Activated CD4-positive, alpha-beta T cell treated with anti-CD3 and anti-CD28 coated beads, Interleukin-2, amount 50 U/mL, for 16 hours (primary cell): Measurements from ENCODE around the gene BPNT1.
"Not testable (repeated sequence)": the region's sequence is repeated elsewhere in the genome, so short reads cannot be mapped to it uniquely, and the experiment has no call there.

ENCODE experiments used
- DNase-seq: peaks from one replicate; pipeline ENCODE4 v3.0.0-alpha.2; 2020

BPNT1 gene, protein sequence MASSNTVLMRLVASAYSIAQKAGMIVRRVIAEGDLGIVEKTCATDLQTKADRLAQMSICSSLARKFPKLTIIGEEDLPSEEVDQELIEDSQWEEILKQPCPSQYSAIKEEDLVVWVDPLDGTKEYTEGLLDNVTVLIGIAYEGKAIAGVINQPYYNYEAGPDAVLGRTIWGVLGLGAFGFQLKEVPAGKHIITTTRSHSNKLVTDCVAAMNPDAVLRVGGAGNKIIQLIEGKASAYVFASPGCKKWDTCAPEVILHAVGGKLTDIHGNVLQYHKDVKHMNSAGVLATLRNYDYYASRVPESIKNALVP

DNA sequence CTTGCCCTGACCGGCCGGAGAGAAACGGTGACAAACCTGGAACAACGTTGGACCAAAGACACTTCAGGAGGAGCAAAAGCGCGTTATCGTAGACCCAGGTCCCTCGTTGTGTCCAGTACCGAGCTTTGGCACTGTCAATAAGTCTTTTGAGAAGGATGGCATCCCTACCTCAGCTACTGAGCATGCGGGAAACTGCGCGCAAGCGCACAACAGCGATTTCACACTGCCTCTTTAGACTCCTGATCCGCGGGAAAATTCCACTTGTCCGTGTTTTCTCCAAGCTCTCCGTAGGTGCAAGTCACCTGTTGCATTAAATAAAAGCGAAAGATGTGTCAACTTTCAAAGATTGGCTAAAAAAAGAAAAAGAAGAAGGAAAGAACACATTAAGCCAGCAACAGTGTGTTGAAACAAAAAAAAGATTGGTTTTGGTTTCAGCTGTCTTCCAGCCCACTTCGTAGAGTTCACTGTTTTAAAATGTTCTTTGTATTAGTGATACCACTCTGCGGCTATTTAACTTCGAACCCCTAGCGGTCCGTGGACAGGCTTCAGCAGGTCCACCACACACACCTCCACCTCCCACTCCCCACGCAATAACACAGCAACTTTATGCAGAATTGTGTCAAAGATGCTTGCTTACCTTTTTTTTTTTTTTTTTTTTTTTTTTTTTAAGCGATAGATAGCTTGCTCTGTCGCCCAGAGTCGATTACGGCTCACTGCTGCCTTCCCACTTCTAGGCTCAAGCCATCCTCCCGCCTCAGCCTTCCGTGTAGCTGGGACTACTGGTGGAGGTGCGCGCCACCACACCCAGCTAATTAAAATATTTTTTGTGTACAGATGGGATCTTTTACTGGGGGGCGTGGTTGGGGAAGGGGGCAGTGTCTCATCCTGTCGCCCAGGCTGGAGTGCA is at the start of gene BPNT1:
TSS of gene BPNT1 (minus strand) at position 139 of the 907 bp plus-strand sequence. CDS start 9,942 bp downstream, outside the sequence.
- peak; percentile 97 for DNase-seq

DNA sequence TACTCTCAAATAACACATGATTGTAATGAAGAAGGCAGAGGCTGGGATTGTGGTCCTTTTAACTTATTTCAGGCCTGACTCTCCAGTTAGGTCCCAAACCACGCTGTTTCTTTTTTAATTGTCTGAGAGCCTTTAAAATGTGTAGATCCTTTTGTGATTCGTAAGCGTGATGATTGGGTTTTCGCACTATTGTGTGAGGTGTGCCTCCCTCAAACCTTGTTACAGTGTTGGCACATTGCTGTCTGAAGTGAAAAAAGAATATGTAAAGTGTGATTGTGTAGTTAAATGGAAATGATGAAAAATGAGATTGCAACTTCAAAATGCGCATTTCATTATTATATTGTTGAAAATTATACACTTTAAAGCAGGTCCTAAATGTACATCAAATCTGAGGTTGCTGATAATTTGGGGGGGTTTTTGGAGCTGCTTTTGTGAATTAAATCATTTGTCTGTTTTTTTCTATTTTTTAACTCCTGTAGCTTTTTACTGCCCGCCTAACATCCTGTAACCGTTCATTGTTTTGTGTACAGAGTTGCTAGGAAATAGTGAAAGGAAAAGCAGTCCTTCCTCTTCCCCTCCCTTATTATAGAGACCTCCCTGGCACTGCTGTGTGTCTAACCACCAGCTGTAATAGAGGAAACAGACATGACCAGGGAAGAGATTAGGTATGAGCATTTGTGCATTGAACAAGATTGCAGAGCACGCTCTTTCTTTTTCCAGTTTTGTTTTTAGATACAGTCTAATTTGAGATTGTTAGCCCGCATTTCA is 47.6 kb upstream of the BPNT1 start:
- peak; percentile 45 for DNase-seq

DNA sequence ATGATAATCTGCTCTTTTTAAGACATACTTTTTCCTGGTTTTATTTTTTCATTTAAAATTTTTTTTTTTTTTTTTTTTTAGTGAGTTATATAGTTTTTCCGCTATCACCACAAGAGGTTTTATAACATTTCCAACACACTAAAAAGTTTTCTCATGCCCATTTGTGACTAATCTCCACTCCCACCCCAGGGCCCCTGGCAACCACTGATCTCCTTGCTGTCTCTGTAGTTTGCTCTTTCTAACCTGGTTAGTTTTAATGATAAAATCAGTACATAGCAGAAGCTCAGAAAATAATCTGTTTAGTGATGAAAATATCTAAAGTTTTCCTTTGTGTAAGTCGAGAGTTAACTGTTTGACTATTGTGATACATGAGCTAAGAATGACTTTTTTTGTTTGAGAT is 46.2 kb upstream of the BPNT1 start:
- DNase-seq, result no peak

DNA sequence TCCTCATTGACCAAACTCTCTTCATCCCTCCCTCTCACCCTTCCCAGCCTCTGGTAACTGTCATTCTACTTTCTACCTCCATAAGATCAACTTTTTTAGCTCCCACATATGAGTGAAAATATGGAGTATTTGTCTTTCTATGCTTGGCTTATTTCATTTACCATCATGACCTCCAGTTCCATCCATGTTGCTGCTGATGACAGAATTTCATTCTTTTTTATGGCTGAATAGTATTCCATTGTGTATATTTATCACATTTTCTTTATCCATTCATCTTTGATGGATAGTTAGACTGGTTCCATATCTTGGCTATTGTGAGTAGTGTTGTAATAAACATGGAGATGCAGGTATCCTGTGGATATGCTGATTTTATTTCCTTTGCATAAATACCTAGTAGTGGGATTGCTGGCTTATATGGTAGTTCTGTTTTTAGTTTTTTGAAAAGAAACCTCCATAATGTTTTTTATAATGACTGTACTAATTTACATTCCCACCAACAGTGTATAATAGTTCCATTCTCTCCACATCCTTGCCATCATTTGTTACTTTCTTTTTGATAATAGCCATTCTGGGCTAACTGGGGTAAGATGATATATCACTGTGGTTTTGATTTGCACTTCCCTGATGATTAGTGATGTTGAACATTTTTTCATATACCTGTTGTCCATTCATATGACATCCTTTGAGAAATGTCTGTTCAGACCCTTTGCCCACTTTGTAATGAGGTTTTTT is 40.1 kb upstream of the BPNT1 start:
- DNase-seq, result no peak

DNA sequence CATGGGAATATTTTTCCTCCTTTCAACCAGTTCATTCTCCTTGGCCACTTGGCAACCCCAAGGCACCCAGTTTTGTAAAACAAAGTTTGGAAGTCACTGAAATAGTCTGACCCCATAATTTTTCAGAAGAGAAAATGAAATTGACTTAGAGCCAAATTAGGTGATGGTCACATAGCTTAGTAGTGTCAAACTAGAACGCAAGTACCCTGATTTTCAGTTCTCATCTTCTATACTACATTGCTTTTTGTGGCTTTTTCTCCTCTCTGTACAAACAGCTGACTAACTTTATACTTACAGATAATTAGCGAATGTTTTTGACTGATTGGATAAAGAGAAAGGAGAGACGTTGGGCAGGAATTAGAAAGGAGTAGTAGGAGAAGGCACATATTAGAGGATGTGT is 37.5 kb upstream of the BPNT1 start:
- DNase-seq, result no peak

DNA sequence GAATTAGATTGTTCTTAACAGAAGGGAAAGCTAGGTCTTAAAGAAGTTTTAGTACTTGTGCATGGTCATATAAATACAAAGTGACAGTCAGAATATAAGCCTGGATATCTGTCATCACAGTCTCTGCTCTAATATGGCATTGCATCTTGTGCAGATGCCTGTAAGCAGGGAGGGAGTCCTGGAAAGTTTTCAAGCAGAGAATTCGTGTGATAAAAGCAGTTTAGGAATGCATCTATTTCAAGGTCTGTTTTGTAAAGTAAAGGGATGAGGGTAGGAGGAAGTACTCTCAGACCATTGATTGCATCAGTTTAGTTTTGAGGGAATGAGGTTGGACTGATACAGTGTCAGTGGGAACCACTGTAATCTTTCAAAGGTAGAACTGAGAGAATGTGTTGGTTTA is 35.0 kb upstream of the BPNT1 start:
- DNase-seq, result no peak

DNA sequence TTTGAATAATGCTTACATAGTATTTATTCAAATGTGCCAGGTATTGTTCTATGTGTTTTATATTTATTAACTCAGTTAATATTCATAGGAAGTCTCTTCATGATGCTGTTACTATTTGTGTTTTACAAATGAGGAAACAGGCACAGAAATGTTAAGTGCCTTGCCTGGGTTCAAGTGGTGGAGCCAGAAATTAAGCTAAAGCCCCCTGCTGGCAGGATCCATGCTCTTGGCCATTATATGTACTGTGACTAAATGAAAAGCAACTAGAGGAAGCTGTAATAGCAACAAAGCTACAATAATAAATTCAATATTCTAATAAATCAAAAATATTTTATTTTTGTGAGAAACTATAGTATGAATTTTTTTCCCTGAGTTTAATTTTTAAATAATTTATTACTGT is 34.3 kb upstream of the BPNT1 start:
- DNase-seq, result no peak

DNA sequence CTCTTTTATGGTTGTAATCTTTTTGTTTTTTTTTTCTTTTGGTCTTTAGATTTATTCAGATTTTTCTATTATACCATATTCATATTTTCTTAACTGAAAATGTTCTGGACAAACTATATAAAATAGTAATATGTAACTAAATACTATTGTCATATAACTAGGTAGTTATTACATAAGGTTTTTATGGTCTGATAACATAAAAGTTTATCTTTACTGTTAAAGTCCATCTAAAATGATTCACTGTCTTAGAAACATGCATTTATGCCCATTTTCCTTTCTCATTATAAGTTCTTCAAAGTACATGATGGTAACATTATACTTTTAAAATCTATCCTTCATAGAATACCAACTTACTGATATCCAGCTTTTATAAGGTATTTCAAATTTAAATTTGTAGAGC is 33.5 kb upstream of the BPNT1 start:
- no peak for DNase-seq

DNA sequence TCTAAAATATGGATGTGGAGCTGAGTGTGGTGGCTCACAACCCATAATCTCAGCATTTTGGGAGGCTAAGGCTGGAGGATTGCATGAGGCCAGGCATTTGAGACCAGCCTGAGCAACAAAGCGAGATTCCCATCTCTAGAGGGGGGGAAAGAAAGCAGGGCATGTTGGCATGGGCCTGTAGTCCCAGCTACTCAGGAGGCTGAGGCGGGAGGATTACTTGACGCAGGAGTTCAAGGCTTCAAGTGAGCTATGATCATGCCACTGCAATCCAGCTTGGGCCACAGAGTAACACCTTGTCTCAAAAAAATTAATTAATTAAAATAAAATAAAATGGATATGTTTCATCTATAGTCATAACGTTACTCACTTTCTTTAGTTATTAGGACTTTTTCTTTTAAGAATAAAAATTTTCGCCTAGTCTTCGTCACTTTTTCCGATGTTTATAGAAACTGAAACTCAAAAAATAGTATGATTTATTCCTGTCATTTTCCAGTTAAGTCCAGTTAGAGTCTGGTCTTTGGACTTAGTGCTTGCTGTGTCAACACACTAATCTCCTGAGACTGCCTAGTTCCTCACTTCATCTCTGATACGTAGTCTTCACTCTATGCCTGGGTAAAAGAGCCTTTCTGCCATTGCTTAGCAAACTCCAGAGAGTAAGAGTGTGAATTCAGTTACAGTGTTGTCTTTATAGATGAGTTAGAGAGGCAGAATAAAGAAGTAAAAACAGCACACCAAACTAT is 32.4 kb upstream of the BPNT1 start:
- DNase-seq, result no peak

DNA sequence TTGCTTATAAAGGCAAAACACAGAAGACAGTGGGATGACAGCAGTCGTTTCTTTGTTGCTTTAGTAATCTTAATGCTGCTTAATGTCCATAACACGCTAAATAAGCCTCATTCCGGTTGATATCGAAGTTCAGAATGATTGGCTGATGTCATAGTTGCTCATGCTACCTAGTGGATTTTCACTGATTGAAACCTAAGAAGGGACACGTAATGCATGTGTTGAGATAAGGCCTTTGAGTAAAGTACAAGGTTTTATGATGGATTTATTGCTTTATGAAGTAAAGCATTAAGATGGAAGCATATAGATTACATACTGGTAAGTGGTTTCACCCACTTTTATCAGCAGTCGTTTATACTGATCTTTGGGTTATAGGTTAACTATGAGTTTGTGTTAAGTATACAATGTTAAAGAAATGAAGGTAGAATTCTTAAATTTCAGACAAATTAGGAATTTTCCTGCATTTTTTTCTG is 29.5 kb upstream of the BPNT1 start:
- no peak for DNase-seq

DNA sequence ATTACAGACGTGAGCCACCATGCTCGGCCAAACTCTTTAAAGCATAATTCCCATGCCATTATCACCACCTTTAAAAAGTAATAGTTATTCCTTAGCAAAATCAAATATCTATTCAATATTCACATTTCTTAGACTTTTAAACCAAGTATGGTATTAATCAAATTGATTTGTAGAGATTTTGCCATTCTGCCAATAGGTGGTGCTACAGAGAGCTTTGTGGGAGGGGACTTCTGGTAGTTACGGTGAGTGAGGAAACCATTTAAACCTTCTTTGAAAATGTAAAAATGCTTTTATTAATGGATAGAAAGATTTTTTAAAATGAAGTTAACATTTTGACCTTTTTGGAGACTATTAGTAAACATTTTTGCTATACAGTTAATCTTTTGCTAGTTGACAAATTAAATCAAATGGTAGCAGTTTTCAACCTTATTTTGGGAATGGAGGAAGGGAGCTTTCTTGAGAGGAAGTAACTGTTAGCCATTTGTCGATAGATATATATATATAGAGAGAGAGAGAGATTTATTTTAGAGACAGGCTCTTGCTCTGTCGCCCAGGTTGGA is 23.6 kb upstream of the BPNT1 start:
- DNase-seq, result peak; percentile 60

DNA sequence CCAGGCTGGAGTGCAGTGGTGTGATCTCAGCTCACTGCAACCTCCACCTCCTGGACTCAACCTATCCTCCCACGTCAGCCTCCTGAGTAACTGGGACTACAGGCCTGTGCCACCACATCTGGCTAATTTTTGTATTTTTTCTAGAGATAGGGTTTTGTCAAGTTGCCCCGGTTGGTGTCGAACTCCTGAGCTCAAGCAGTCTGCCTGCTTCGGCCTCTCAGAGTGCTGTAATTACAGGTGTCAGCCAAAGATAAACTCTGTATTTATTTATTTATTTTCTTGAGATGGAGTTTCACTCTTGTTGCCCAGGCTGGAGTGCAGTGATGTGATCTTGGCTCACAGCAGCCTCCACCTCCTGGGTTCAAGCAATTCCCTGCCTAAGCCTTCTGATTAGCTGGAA is 23.0 kb upstream of the BPNT1 start:
- DNase-seq, result not testable (repeated sequence)

DNA sequence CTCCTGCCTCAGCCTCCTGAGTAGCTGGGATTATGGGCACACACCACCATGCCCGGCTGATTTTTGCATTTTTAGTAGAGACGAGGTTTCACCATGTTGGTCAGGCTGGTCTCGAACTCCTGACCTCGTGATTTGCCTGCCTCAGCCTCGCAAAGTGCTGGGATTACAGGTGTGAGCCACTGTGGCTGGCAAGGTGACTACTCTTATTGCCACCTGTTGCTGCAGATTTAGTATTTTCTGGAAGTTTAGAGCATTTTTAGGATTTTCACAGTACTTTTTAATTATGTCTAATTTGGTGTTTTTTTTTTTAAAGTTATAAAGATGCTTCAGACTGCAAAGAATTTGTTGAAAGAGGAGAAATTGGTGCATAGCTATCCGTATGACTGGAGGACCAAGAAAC is 20.9 kb upstream of the BPNT1 start:
- not testable (repeated sequence) for DNase-seq

DNA sequence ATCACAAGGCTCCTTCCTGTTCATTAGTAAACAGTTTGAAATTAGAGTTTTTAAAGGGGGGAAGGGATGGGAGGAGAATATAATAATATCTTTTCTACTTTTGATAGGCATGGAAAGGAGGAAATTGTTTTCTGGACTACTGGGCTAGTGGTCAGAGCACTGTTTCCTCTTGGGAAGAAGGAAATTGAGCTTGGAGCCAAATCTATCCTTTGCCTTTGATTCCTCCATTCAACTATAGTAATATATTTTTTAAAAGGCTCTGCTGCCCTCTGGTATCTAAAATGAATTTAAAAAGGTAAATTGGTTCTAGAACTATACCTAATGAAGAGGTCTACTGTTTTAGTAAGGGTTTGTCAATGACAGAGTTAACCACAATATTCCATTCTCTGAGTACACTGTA is 10.2 kb upstream of the BPNT1 start:
- DNase-seq, result no peak

DNA sequence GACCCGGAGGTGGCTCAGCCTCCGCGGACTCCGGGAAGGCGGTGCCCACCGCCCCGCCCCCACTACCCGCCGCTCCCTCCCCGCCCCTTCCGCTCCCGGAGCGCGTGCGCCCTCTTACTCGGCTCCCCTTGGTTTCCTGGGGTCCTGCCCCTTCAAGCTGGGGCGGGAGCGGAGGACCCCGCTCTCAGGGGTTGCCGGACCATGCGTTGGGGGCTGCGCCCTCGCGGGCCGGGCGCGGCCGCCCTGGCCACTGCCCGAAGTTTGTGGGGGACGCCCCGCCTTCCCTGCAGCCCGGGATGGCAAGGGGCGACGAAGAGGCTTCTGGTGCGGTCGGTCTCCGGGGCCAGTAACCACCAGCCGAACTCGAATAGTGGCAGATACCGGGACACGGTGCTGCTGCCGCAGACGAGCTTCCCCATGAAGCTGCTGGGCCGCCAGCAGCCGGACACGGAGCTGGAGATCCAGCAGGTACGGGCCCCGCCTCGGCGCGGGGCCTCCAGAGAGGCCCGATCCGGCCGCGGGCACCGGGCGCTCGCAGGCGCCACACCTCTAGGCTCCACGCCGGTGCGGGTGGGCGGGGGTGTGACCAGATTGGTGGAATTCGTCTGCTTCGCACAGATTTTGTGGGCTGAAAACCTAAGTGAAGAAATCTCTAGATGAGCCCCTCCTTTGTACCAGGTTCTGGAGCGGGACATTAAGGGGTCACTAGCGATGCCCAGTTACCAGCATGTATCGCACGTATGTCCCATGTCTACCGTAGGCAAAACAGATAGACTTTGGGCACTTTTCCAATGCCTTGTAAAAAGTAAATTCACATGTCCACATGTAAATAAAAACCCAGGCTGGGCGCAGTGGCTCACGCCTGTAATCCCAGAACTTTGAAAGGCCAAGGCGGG is 4.7 kb upstream of the BPNT1 start, which contains the start of gene IARS2:
TSS of gene IARS2 (plus strand) at position 117 of the 896 bp plus-strand sequence. CDS start at position 202, 85 bp downstream.
- DNase-seq, result peak; percentile 92

DNA sequence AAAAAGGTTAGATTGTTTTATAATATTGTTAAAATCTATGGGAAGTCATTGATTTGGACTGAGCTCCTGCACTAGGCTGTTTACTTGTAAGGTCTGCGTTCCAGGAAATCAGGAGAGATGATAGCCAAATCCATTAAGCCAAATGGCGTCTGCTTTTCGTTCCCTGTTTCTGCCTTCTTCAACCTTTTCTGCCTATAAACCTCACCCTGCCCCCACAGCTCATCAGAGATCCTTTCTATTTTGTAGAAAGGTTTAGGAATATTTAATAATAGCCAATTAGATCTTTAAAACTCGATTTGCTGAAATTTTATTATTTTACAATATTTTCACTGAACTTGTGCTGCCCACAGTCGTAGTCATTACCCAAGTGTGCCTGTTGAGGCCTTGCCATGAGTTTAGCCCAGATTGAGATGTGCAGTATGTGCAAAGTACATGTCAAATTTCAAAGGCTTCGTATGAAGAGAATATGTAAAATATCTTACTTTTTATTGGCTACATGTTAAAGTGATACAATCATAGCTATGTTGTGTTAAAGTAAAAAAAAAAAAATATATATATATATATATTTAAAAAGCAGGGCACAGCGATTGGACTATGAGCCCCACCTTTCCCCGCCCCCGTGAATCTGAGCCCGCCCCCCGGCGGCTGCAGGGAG is 3.9 kb upstream of the BPNT1 start:
- DNase-seq, result no peak

DNA sequence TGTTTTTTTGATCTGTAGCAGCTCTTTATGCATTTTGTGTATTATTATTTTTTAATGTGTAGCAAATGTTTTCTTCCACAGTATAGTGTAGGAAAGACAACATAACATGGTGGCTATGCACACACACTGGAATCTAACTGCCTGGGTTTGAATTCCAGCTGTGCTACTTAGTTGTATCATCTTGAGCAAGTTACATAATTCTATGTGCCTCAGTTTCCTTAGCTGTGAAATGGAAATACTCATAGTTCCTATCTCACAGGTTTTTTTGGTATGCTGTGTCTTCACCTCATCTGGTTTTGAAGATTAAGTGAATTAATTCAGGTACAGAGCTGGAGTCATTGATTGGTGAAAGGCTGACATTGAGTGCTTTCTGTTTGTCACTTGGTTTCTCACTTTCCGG is 3.1 kb upstream of the BPNT1 start:
- DNase-seq, result no peak

DNA sequence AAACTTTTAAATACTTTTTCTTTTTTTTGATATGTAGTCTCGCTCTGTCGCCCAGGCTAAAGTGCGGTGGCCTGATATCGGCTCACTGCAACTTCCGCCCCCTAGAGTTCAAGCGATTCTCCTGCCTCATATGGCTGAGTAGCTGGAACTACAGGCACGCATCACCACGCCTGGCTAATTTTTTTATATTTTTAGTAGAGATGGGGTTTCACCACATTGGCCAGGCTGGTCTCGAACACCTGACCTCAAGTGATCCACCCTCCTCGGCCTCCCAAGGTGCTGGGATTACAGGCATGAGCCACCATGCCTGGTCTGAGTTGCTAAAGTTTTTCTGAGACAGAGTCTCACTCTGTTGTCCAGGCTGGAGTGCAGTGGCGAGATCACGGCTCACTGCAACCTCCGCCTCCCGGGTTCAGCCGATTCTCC is 3.3 kb downstream of the BPNT1 start:
- DNase-seq, result not testable (repeated sequence)

DNA sequence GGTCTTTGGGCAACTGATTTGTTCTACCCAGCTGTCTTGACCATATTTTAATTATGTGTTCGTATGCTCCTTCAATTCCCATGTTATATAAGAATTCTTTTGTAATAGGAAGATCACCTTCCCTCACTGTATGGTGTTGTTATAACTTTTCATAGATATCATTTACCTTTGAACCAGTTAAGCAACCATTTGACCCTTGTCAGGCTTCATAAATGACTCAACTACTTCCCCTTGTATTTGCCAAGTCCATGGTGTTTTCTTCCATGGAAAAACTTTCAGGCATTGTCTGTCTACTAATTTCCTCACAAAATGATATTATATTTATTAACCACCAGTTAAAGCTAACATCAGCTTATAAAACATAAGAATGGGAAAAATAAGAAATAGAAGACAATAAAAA is 5.1 kb downstream of the BPNT1 start:
- no peak for DNase-seq

DNA sequence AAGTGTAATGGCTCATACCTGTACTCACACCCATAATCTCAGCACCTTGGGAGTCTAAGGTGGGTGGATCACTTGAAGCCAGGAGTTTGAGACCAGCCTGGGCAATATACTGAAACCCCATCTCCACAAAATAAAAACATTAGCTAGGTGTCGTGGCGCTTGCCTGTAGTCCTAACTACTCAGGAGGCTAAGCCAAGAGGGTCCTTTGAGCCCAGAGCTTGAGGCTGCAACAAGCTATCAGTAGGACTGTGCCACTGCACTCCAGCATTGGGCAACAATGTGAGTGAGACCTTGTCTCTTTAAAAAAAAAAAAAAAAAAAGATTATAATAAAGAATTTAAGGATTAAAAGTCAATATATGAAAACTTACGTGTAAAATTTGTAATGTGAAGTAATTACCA is 11.7 kb downstream of the BPNT1 start:
- no peak for DNase-seq
